ENCODE measurements around the gene POLR2L.

The POLR2L gene

DNA sequence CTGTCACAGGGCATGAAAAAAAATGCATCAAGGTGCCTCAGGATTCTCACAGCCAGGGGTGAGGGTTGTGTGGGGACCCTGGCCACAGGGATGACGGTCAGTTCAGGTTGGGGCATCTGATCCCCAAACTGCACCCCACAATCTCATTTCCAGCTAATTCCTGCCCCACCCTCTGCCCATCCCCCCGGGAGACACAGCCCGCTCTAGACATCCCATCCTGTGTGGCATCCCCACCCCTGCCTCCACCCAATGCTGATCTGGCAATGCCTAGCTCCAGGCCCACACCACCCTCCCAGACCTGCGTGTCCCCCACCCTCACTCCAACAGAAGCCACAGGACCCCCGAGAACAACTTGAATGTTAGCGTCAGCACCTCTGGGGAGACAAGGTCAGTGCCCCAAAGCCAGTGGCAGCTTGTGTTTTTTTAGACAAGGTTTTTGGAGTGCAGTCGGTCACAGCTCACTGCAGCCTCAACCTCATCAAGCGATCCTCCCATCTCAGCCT lies 25.6 kb upstream of the POLR2L start:
- no peak overlapping the region for H3K9ac ChIP-seq
- TF ChIP-seq, protein P1, sequence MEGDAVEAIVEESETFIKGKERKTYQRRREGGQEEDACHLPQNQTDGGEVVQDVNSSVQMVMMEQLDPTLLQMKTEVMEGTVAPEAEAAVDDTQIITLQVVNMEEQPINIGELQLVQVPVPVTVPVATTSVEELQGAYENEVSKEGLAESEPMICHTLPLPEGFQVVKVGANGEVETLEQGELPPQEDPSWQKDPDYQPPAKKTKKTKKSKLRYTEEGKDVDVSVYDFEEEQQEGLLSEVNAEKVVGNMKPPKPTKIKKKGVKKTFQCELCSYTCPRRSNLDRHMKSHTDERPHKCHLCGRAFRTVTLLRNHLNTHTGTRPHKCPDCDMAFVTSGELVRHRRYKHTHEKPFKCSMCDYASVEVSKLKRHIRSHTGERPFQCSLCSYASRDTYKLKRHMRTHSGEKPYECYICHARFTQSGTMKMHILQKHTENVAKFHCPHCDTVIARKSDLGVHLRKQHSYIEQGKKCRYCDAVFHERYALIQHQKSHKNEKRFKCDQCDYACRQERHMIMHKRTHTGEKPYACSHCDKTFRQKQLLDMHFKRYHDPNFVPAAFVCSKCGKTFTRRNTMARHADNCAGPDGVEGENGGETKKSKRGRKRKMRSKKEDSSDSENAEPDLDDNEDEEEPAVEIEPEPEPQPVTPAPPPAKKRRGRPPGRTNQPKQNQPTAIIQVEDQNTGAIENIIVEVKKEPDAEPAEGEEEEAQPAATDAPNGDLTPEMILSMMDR (IDR thresholded peaks at IDR 0.05) = no peak
- no peak overlapping the region for H3K27ac ChIP-seq
- H3K4me2 ChIP-seq (ENCODE audit: low read length) = no peak overlapping the region
- H3K4me3 ChIP-seq (ENCODE audit: low read depth, low read length) = no peak overlapping the region
- no peak overlapping the region for H2AFZ ChIP-seq
- no peaks in the 10 kb centered on the region for H3K27me3 ChIP-seq (ENCODE audit: control insufficient read depth, insufficient read depth, low read length)
- no peaks in the 10 kb centered on the region for H3K4me1 ChIP-seq
- H3K36me3 ChIP-seq (ENCODE audit: control insufficient read depth, insufficient read depth, low read length) = no peaks in the 10 kb centered on the region
- H3K9me3 ChIP-seq (ENCODE audit: control insufficient read depth, low read length) = no peaks in the 10 kb centered on the region
- H3K79me2 ChIP-seq = no peaks in the 10 kb centered on the region

DNA sequence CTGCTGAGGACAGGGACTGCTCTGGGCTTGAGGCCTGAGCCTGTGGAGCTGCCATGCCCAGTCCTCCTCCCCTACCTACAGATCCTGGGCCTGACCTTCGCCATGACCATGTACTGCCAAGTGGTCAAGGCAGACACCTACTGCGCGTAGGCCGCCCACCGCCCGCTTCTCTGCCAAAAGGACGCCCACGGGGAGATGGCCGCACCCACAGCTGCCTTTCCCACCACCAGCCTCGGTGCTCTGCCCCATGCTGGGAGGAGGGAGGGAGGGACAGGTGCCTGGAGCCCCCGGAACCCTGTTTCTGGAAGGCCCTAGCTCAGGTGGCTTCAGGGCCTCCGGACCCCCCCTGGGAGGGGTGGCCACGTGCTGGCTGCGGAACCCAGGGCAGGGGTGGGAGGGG lies 24.2 kb upstream of the POLR2L start:
- H2AFZ ChIP-seq = no peak overlapping the region
- TF ChIP-seq, protein P1 (IDR thresholded peaks at IDR 0.05) = no peak
- H3K9ac ChIP-seq = no peak overlapping the region
- no peak overlapping the region for H3K27ac ChIP-seq
- H3K4me2 ChIP-seq (ENCODE audit: low read length) = no peak overlapping the region
- H3K9me3 ChIP-seq (ENCODE audit: control insufficient read depth, low read length) = no peaks in the 10 kb centered on the region
- no peak overlapping the region for H3K4me3 ChIP-seq (ENCODE audit: low read depth, low read length)
- H3K36me3 ChIP-seq (ENCODE audit: control insufficient read depth, insufficient read depth, low read length) = no peaks in the 10 kb centered on the region
- no peaks in the 10 kb centered on the region for H3K27me3 ChIP-seq (ENCODE audit: control insufficient read depth, insufficient read depth, low read length)
- H3K79me2 ChIP-seq = no peaks in the 10 kb centered on the region
- no peaks in the 10 kb centered on the region for H3K4me1 ChIP-seq

DNA sequence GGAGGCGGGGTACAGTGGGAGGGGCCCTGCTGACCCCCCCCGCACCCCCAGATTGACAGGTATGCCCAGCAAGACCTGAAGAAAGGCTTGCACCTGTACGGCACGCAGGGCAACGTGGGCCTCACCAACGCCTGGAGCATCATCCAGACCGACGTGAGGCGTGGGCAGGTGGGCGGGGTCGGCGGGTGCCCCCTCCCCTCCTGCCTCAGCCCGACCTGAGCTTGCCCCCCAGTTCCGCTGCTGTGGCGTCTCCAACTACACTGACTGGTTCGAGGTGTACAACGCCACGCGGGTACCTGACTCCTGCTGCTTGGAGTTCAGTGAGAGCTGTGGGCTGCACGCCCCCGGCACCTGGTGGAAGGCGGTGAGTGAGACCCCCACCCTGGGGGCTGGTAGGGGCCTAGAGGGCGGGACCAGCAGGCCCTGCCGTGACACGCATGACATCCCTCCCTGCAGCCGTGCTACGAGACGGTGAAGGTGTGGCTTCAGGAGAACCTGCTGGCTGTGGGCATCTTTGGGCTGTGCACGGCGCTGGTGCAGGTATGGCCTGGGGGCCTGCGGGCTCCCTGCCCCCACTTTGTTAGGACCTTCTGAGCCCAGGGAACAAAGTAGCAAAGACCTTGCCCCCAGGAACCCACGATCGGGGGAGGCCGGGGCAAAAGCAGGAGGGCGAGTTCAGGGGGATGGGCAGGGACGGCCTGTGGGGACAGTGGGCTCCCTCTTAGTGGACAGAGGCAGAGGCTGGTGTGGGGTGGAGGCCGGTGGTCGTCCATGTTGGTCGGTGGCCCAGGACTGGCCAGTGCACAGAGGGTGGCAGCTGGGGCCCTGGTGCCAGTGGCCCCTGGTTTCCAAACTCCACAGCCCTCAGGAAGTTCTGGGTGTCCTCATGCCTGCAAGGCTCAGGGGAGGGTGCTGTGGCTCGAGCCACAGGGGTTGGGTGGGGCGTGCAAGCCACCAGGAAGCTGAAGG lies 23.4 kb upstream of the POLR2L start:
- Histone ChIP-seq H3K79me2 (no peaks in the 10 kb centered on the region), H3K4me3 (ENCODE audit: low read depth, low read length) (no peak overlapping the region), H3K36me3 (ENCODE audit: control insufficient read depth, insufficient read depth, low read length) (no peaks in the 10 kb centered on the region), H3K27ac (no peak overlapping the region), H3K4me2 (ENCODE audit: low read length) (no peak overlapping the region), H3K9ac (no peak overlapping the region), H3K27me3 (ENCODE audit: control insufficient read depth, insufficient read depth, low read length) (no peaks in the 10 kb centered on the region), H2AFZ (no peak overlapping the region), H3K9me3 (ENCODE audit: control insufficient read depth, low read length) (no peaks in the 10 kb centered on the region), H3K4me1 (no peaks in the 10 kb centered on the region)
- TF ChIP-seq, protein P1 (IDR thresholded peaks at IDR 0.05) = no peak

DNA sequence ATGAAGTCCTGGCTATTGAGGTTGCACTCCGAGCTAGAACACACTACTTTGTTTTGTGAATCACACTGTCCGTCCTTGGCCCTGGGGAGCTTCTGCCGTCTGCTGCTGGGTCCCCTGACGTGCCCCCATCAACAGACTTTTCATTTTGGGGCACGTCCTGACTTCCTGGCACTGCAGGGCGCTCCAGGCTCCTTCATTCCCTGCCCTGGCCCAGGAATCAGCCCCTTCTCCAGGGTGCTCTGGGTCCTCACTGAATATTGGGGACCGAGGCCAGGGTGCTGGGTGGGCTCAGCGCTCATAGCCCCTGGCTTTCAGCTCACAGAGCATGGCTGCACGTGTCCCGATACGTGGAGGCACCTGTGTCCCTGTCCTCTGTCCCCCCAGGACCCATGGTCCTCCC lies 22.6 kb upstream of the POLR2L start:
- H3K4me1 ChIP-seq = no peaks in the 10 kb centered on the region
- TF ChIP-seq, protein P1 (IDR thresholded peaks at IDR 0.05) = no peak
- H3K9me3 ChIP-seq (ENCODE audit: control insufficient read depth, low read length) = no peaks in the 10 kb centered on the region
- no peak overlapping the region for H3K9ac ChIP-seq
- H3K4me2 ChIP-seq (ENCODE audit: low read length) = no peak overlapping the region
- H3K27ac ChIP-seq = no peak overlapping the region
- no peak overlapping the region for H3K4me3 ChIP-seq (ENCODE audit: low read depth, low read length)
- H3K79me2 ChIP-seq = no peaks in the 10 kb centered on the region
- no peaks in the 10 kb centered on the region for H3K27me3 ChIP-seq (ENCODE audit: control insufficient read depth, insufficient read depth, low read length)
- H3K36me3 ChIP-seq (ENCODE audit: control insufficient read depth, insufficient read depth, low read length) = no peaks in the 10 kb centered on the region
- H2AFZ ChIP-seq = no peak overlapping the region

All from parathyroid adenoma (tissue), 2 donors.